Keratinocyte (primary cell): ENCODE measurements around the gene LUZP1. TPM values are rescaled to one million over a fixed set of nuclear protein-coding genes. Genes with fewer than 3 reads are reported as not detected.
A peak's percentile ranks its signal among the peaks of the same experiment; 100 is the strongest.

Experiments
- DNase-seq: peaks from one replicate; pipeline ENCODE4 v3.0.0-alpha.2; 2011; ENCODE audit warnings: low read depth, missing footprints, low spot score
- FAIRE-seq: peaks from 2 replicates; lab custom pipeline; 2011; peaks lifted over from hg19 to GRCh38; lab: Jason Lieb, UNC
- H2AFZ ChIP-seq: 2 replicates; pipeline ENCODE4 v1.6.0; 2012; ENCODE audit warnings: low read length, control low read depth, inconsistent platforms; ENCODE audit not compliant: control insufficient read depth
- H3K27ac ChIP-seq: 2 replicates; pipeline ENCODE4 v1.5.1; 2011; ENCODE audit warnings: low read length; ENCODE audit not compliant: control insufficient read depth, insufficient read depth
- H3K27me3 ChIP-seq: 3 replicates; pipeline ENCODE4 v1.6.0; 2011; ENCODE audit warnings: low read length; ENCODE audit not compliant: control insufficient read depth, insufficient read depth; ENCODE audit errors: extremely low read depth
- H3K36me3 ChIP-seq, 2 experiments: 2 replicates in 1 of 2; 3 replicates in 1 of 2; pipeline ENCODE4 v1.5.1; 2011; ENCODE audit warnings: low read length in 2 of 2, mild to moderate bottlenecking in 1 of 2; ENCODE audit not compliant: control insufficient read depth in 2 of 2, insufficient read depth in 2 of 2; ENCODE audit errors: extremely low read depth in 1 of 2
- H3K4me1 ChIP-seq: 3 replicates; pipeline ENCODE4 v1.5.1; 2011; ENCODE audit warnings: low read length; ENCODE audit not compliant: control insufficient read depth, insufficient read depth; ENCODE audit errors: extremely low read depth
- H3K4me2 ChIP-seq: 3 replicates; pipeline ENCODE4 v1.6.0; 2011; ENCODE audit warnings: low read depth, low read length; ENCODE audit not compliant: control insufficient read depth, insufficient read depth; ENCODE audit errors: extremely low read depth
- H3K4me3 ChIP-seq, 3 experiments: fragments of 200-600 bp in 1 of 3; sonication (generic) in 1 of 3; 2 replicates in 2 of 3; 3 replicates in 1 of 3; pipeline ENCODE4 v1.5.1; 2011 to 2016; ENCODE audit warnings: low read length in 3 of 3, mild to moderate bottlenecking in 3 of 3, control low read depth in 2 of 3, inconsistent platforms in 1 of 3, low read depth in 1 of 3, mixed read lengths in 1 of 3, mixed run types in 1 of 3, moderate library complexity in 1 of 3; ENCODE audit not compliant: control insufficient read depth in 2 of 3, insufficient read depth in 2 of 3; ENCODE audit errors: extremely low read depth in 1 of 3
- H3K79me2 ChIP-seq: 2 replicates; pipeline ENCODE4 v1.6.0; 2012; ENCODE audit warnings: low read length; ENCODE audit not compliant: control insufficient read depth, insufficient read depth
- H3K9ac ChIP-seq: 3 replicates; pipeline ENCODE4 v1.6.0; 2011; ENCODE audit warnings: low read length; ENCODE audit not compliant: control insufficient read depth, insufficient read depth; ENCODE audit errors: extremely low read depth
- H3K9me1 ChIP-seq: 3 replicates; pipeline ENCODE4 v1.6.0; 2011; ENCODE audit warnings: low read length; ENCODE audit not compliant: control insufficient read depth, insufficient read depth; ENCODE audit errors: extremely low read depth
- H3K9me3 ChIP-seq: 2 replicates; pipeline ENCODE4 v1.5.1; 2012; ENCODE audit warnings: low read depth, low read length; ENCODE audit not compliant: control insufficient read depth
- H4K20me1 ChIP-seq: 3 replicates; pipeline ENCODE4 v1.6.0; 2011; ENCODE audit warnings: low read length; ENCODE audit not compliant: control insufficient read depth, insufficient read depth; ENCODE audit errors: extremely low read depth
- CTCF ChIP-seq, 3 experiments: IDR thresholded peaks in 1 of 3; conservative IDR thresholded peaks in 1 of 3; optimal IDR thresholded peaks in 1 of 3; 2 replicates in 2 of 3; 3 replicates in 1 of 3; pipeline versions ENCODE3 to v1.5.1; 2011; ENCODE audit warnings: low read length in 3 of 3, mild to moderate bottlenecking in 3 of 3, moderate library complexity in 2 of 3, control low read depth in 1 of 3, inconsistent platforms in 1 of 3; ENCODE audit not compliant: insufficient read depth in 2 of 3; ENCODE audit errors: extremely low read depth in 1 of 3
- EZH2 ChIP-seq: IDR thresholded peaks from one replicate; pipeline ENCODE4 v1.6.1; 2012; ENCODE audit warnings: inconsistent platforms, mild to moderate bottlenecking, low read length, moderate library complexity
- dilution Hi-C: fragments of 300-500 bp; cut with MboI; formaldehyde crosslinking; loops from one replicate; pipeline ENCODE4 v1.7.0; 2020; ENCODE audit warnings: low sequenced_read_pairs; ENCODE audit not compliant: extremely low pct_ligation_motif_present
- polyA plus RNA-seq, 5 experiments: library from polyadenylated mRNA; depleted of rRNA in 3 of 5; stranded (reverse) in 3 of 5; stranded (forward) in 1 of 5; unstranded in 1 of 5; fragments of >200 nt; gene quantifications; 1 replicate in 1 of 5; 2 replicates in 3 of 5; 3 replicates in 1 of 5; pipeline versions ENCODE4 v1.2.1 to v1.2.3, GENCODE V29; 2011 to 2012; ENCODE audit warnings: missing spikeins in 2 of 5, low read depth in 1 of 5, low replicate concordance in 1 of 5

The LUZP1 gene
- polyA plus RNA-seq, 1 donor (not counting 4 experiments of a cell fraction or from before 2014, with no cell fraction given): 52.5 TPM

- TF ChIP-seq EZH2 (no peak), CTCF (optimal IDR thresholded peaks at IDR 0.05 in 1 of 3, IDR thresholded peaks at IDR 0.05 in 1 of 3, conservative IDR thresholded peaks at IDR 0.05 in 1 of 3; ENCODE audit: extremely low read depth in 1 of 3, insufficient read depth in 2 of 3, low read length in 3 of 3) (no peak)
- H3K27ac ChIP-seq: peak overlapping the region; percentile 91
- no peaks in the 10 kb centered on the region for H3K36me3 ChIP-seq
- no peaks in the 10 kb centered on the region for H3K9me3 ChIP-seq
- peak overlapping the region; percentile 45 for H2AFZ ChIP-seq
- peak overlapping the region; percentile 55 for H3K4me2 ChIP-seq
- peak overlapping the region; percentile 94 for H3K9ac ChIP-seq
- peaks cover 46% of the 10 kb centered on the region for H3K4me1 ChIP-seq
- no peaks in the 10 kb centered on the region for H4K20me1 ChIP-seq
- DNase-seq (no peak), FAIRE-seq (no peak)
- H3K27me3 ChIP-seq: no peaks in the 10 kb centered on the region
- no peaks in the 10 kb centered on the region for H3K9me1 ChIP-seq
- peak overlapping the region; percentile 44 to 87 (median 62) for H3K4me3 ChIP-seq
- dilution Hi-C loops: no loop called here
- H3K79me2 ChIP-seq: peaks cover 41% of the 10 kb centered on the region
Measured at GRCh38 chr1:23169195-23169575, 529 bp upstream of the LUZP1 start.

GRCh38 chr1:23168079-23168444, 594 bp downstream of the LUZP1 start:
- Histone ChIP-seq H3K4me2 (no peak overlapping the region), H3K9me1 (no peaks in the 10 kb centered on the region), H3K27ac (peak overlapping the region; percentile 91), H4K20me1 (no peaks in the 10 kb centered on the region), H3K36me3 (no peaks in the 10 kb centered on the region), H3K9me3 (no peaks in the 10 kb centered on the region), H2AFZ (no peak overlapping the region), H3K4me3 (peak overlapping the region; percentile 62 to 87 (median 86)), H3K9ac (peak overlapping the region; percentile 94), H3K27me3 (no peaks in the 10 kb centered on the region), H3K4me1 (peaks cover 52% of the 10 kb centered on the region), H3K79me2 (peaks cover 51% of the 10 kb centered on the region)
- dilution Hi-C loops: no loop called here
- FAIRE-seq (no peak), DNase-seq (no peak)
- no peak for TF ChIP-seq EZH2
- TF ChIP-seq CTCF (optimal IDR thresholded peaks at IDR 0.05 in 1 of 3, IDR thresholded peaks at IDR 0.05 in 1 of 3, conservative IDR thresholded peaks at IDR 0.05 in 1 of 3; ENCODE audit: extremely low read depth in 1 of 3, insufficient read depth in 2 of 3, low read length in 3 of 3): no peak
